ENCODE data around the gene SERPINB12. TPM values are rescaled to one million over a fixed set of nuclear protein-coding genes. Genes with fewer than 3 reads are reported as not detected.

The SERPINB12 gene
- total and polyA plus RNA-seq, 8 donors = not detected

- no peaks in the 10 kb centered on the region for H3K27me3 ChIP-seq
- TF ChIP-seq POLR2A (IDR thresholded peaks at IDR 0.05) (no peak), POLR2AphosphoS5 (IDR thresholded peaks at IDR 0.05) (no peak), EP300 (IDR thresholded peaks at IDR 0.05) (no peak), CTCF (IDR thresholded peaks at IDR 0.05) (no peak)
- no peak for DNase-seq
- no peak overlapping the region for H3K27ac ChIP-seq
- 84 to 92% (median 86%) methylated on average over 4 of the region's 4 CpGs for WGBS, 5 donors
- H3K4me1 ChIP-seq = no peaks in the 10 kb centered on the region
- intact Hi-C loops (cut with DNase I; ENCODE audit: low total_unique reads) = no loop called here
- H3K4me3 ChIP-seq = no peak overlapping the region
- no peaks in the 10 kb centered on the region for H3K36me3 ChIP-seq
- H3K9me3 ChIP-seq = no peaks in the 10 kb centered on the region
These were observed 20.1 kb downstream of the SERPINB12 start for GRCh38 chr18:63562284-63562683.

- H3K27ac ChIP-seq = no peak overlapping the region
- H3K9me3 ChIP-seq = no peaks in the 10 kb centered on the region
- H3K36me3 ChIP-seq = no peaks in the 10 kb centered on the region
- 81 to 91% (median 88%) methylated on average over 4 of the region's 4 CpGs for WGBS, 5 donors
- no peaks in the 10 kb centered on the region for H3K4me1 ChIP-seq
- intact Hi-C loops (cut with DNase I; ENCODE audit: low total_unique reads) = no loop called here
- H3K27me3 ChIP-seq = no peaks in the 10 kb centered on the region
- no peak for DNase-seq
- H3K4me3 ChIP-seq = no peak overlapping the region
- TF ChIP-seq POLR2AphosphoS5 (IDR thresholded peaks at IDR 0.05) (no peak), POLR2A (IDR thresholded peaks at IDR 0.05) (no peak), CTCF (IDR thresholded peaks at IDR 0.05) (no peak), EP300 (IDR thresholded peaks at IDR 0.05) (no peak)
These were observed 21.9 kb downstream of the SERPINB12 start for GRCh38 chr18:63564021-63564420.

- Histone ChIP-seq H3K27me3 (no peaks in the 10 kb centered on the region), H3K27ac (no peak overlapping the region), H3K4me1 (no peaks in the 10 kb centered on the region), H3K9me3 (no peaks in the 10 kb centered on the region), H3K4me3 (no peak overlapping the region), H3K36me3 (no peaks in the 10 kb centered on the region)
- intact Hi-C loops (cut with DNase I; ENCODE audit: low total_unique reads) = no loop called here
- TF ChIP-seq POLR2A (IDR thresholded peaks at IDR 0.05) = no peak
- no peak for TF ChIP-seq CTCF (IDR thresholded peaks at IDR 0.05)
- no peak for TF ChIP-seq POLR2AphosphoS5 (IDR thresholded peaks at IDR 0.05)
- no peak for TF ChIP-seq EP300 (IDR thresholded peaks at IDR 0.05)
- WGBS, 5 donors = 52 to 82% (median 75%) methylated on average over 1 of the region's 1 CpG
- no peak for DNase-seq
These were observed 22.4 kb downstream of the SERPINB12 start for GRCh38 chr18:63564561-63564960.

- 60 to 87% (median 73%) methylated on average over 5 of the region's 5 CpGs for WGBS, 5 donors
- no peak for TF ChIP-seq CTCF (IDR thresholded peaks at IDR 0.05)
- no peak for TF ChIP-seq EP300 (IDR thresholded peaks at IDR 0.05)
- no peak for TF ChIP-seq POLR2AphosphoS5 (IDR thresholded peaks at IDR 0.05)
- TF ChIP-seq POLR2A (IDR thresholded peaks at IDR 0.05) = no peak
- intact Hi-C loops (cut with DNase I; ENCODE audit: low total_unique reads) = no loop called here
- no peak overlapping the region for H3K27ac ChIP-seq
- H3K27me3 ChIP-seq = no peaks in the 10 kb centered on the region
- DNase-seq = no peak
- no peaks in the 10 kb centered on the region for H3K4me1 ChIP-seq
- no peaks in the 10 kb centered on the region for H3K9me3 ChIP-seq
- H3K36me3 ChIP-seq = no peaks in the 10 kb centered on the region
- H3K4me3 ChIP-seq = no peak overlapping the region
These were observed 25.1 kb downstream of the SERPINB12 start for GRCh38 chr18:63567276-63567675.

Data from stomach (tissue), 9 donors.